Measurements from ENCODE around the gene THAP4. TPM values are rescaled to one million over a fixed set of nuclear protein-coding genes. Genes with fewer than 3 reads are reported as not detected.

Gene THAP4
- polyA plus RNA-seq, 1 donor (not counting 4 experiments of a cell fraction or from before 2014, with no cell fraction given) = 30.3 TPM

GRCh38 chr2:241563981-241564595 is 72.9 kb downstream of the THAP4 start:
- H2AFZ ChIP-seq (ENCODE audit: control insufficient read depth, low read length) = no peak overlapping the region
- H3K27ac ChIP-seq (ENCODE audit: control insufficient read depth, insufficient read depth, low read length) = no peak overlapping the region
- H3K9ac ChIP-seq (ENCODE audit: control insufficient read depth, extremely low read depth, insufficient read depth, low read length) = no peak overlapping the region
- FAIRE-seq (no peak), DNase-seq (ENCODE audit: low read depth, low spot score) (no peak)
- H3K9me3 ChIP-seq (ENCODE audit: control insufficient read depth, low read depth, low read length) = no peaks in the 10 kb centered on the region
- no peak overlapping the region for H3K4me2 ChIP-seq (ENCODE audit: control insufficient read depth, extremely low read depth, insufficient read depth, low read depth, low read length)
- TF ChIP-seq EZH2 (IDR thresholded peaks at IDR 0.05; ENCODE audit: low read length) (no peak), CTCF (optimal IDR thresholded peaks at IDR 0.05 in 1 of 3, IDR thresholded peaks at IDR 0.05 in 1 of 3, conservative IDR thresholded peaks at IDR 0.05 in 1 of 3; ENCODE audit: extremely low read depth in 1 of 3, insufficient read depth in 2 of 3, low read length in 3 of 3) (no peak)
- H4K20me1 ChIP-seq (ENCODE audit: control insufficient read depth, extremely low read depth, insufficient read depth, low read length) = peaks cover 10% of the 10 kb centered on the region
- H3K4me3 ChIP-seq (ENCODE audit: control insufficient read depth in 2 of 3, extremely low read depth in 1 of 3, insufficient read depth in 2 of 3, low read depth in 1 of 3, low read length in 3 of 3) = no peak overlapping the region
- H3K36me3 ChIP-seq (ENCODE audit: control insufficient read depth in 2 of 2, extremely low read depth in 1 of 2, insufficient read depth in 2 of 2, low read length in 2 of 2) = peaks cover 5 to 10% of the 10 kb centered on the region in 2 experiments
- H3K79me2 ChIP-seq (ENCODE audit: control insufficient read depth, insufficient read depth, low read length) = peaks cover 68% of the 10 kb centered on the region
- H3K4me1 ChIP-seq (ENCODE audit: control insufficient read depth, extremely low read depth, insufficient read depth, low read length) = peaks cover 28% of the 10 kb centered on the region
- dilution Hi-C loops (cut with MboI; ENCODE audit: extremely low pct_ligation_motif_present, low sequenced_read_pairs) = no loop called here
- no peaks in the 10 kb centered on the region for H3K9me1 ChIP-seq (ENCODE audit: control insufficient read depth, extremely low read depth, insufficient read depth, low read length)
- H3K27me3 ChIP-seq (ENCODE audit: control insufficient read depth, extremely low read depth, insufficient read depth, low read length) = no peaks in the 10 kb centered on the region

GRCh38 chr2:241563571-241563980 is 73.4 kb downstream of the THAP4 start:
- Histone ChIP-seq H3K79me2 (ENCODE audit: control insufficient read depth, insufficient read depth, low read length) (peaks cover 65% of the 10 kb centered on the region), H3K4me2 (ENCODE audit: control insufficient read depth, extremely low read depth, insufficient read depth, low read depth, low read length) (no peak overlapping the region), H3K9ac (ENCODE audit: control insufficient read depth, extremely low read depth, insufficient read depth, low read length) (no peak overlapping the region), H2AFZ (ENCODE audit: control insufficient read depth, low read length) (no peak overlapping the region), H3K36me3 (ENCODE audit: control insufficient read depth in 2 of 2, extremely low read depth in 1 of 2, insufficient read depth in 2 of 2, low read length in 2 of 2) (peaks cover 5 to 10% of the 10 kb centered on the region in 2 experiments), H3K27me3 (ENCODE audit: control insufficient read depth, extremely low read depth, insufficient read depth, low read length) (no peaks in the 10 kb centered on the region), H3K4me1 (ENCODE audit: control insufficient read depth, extremely low read depth, insufficient read depth, low read length) (peaks cover 28% of the 10 kb centered on the region), H4K20me1 (ENCODE audit: control insufficient read depth, extremely low read depth, insufficient read depth, low read length) (peaks cover 10% of the 10 kb centered on the region), H3K4me3 (ENCODE audit: control insufficient read depth in 2 of 3, extremely low read depth in 1 of 3, insufficient read depth in 2 of 3, low read depth in 1 of 3, low read length in 3 of 3) (no peak overlapping the region), H3K27ac (ENCODE audit: control insufficient read depth, insufficient read depth, low read length) (no peak overlapping the region), H3K9me3 (ENCODE audit: control insufficient read depth, low read depth, low read length) (no peaks in the 10 kb centered on the region), H3K9me1 (ENCODE audit: control insufficient read depth, extremely low read depth, insufficient read depth, low read length) (no peaks in the 10 kb centered on the region)
- no peak for FAIRE-seq
- TF ChIP-seq CTCF (optimal IDR thresholded peaks at IDR 0.05 in 1 of 3, IDR thresholded peaks at IDR 0.05 in 1 of 3, conservative IDR thresholded peaks at IDR 0.05 in 1 of 3; ENCODE audit: extremely low read depth in 1 of 3, insufficient read depth in 2 of 3, low read length in 3 of 3) (no peak), EZH2 (IDR thresholded peaks at IDR 0.05; ENCODE audit: low read length) (no peak)
- DNase-seq (ENCODE audit: low read depth, low spot score) = no peak
- dilution Hi-C loops (cut with MboI; ENCODE audit: extremely low pct_ligation_motif_present, low sequenced_read_pairs) = no loop called here

All from keratinocyte (primary cell).